Prostate gland (tissue), 2 donors: Measurements from ENCODE around the gene KANSL1.

ENCODE experiments used
- CTCF ChIP-seq, 4 experiments: fragments of 200-600 bp in 2 of 4; fragments of 450-650 bp in 2 of 4; sonication (generic) in 2 of 4; IDR thresholded peaks; 1 replicate in 3 of 4; 2 replicates in 1 of 4; pipeline ENCODE4 v1.5.1; 2016 to 2019; ENCODE audit warnings: antibody characterized with exemption in 4 of 4, mild to moderate bottlenecking in 2 of 4, moderate library complexity in 2 of 4
- POLR2A ChIP-seq: fragments of 450-650 bp; IDR thresholded peaks from one replicate; pipeline ENCODE4 v1.6.1; 2016; ENCODE audit warnings: antibody characterized with exemption, mild to moderate bottlenecking

- TF ChIP-seq CTCF (IDR thresholded peaks at IDR 0.05) (no peak), POLR2A (no peak)
Observed at GRCh38 chr17:46173153-46173552, 20.1 kb downstream of the KANSL1 start.
